OCI-LY7 (cell line): ENCODE data around the gene PHACTR4. TPM values are rescaled to one million over a fixed set of nuclear protein-coding genes. Genes with fewer than 3 reads are reported as not detected.
"Not testable (repeated sequence)": the region's sequence is repeated elsewhere in the genome, so short reads cannot be mapped to it uniquely, and the experiment has no call there.

Experiments used
- BruUV-seq: library from RNA; stranded (reverse); fragments of 400-500 nt; replicated peaks from 2 replicates; lab custom pipeline; 2021; lab: Mats Ljungman, UMichigan
- CTCF ChIA-PET: fragments of 300-600 bp; sonication (Branson Sonifier 250); formaldehyde crosslinking; loops from one replicate; lab custom pipeline; 2022; ENCODE audit warnings: antibody characterized with exemption; ENCODE audit not compliant: unreplicated experiment; lab: Charles Lee
- POLR2A ChIA-PET: fragments of 300-600 bp; sonication (Branson Sonifier 250); formaldehyde crosslinking; loops from one replicate; lab custom pipeline; 2022; ENCODE audit warnings: antibody characterized with exemption; lab: Charles Lee
- DNase-seq: peaks from one replicate; pipeline ENCODE4 v3.0.0-alpha.2; 2015; ENCODE audit warnings: low spot score
- H2AFZ ChIP-seq: fragments of 200-600 bp; sonication (generic), shearing (Covaris generic); 2 replicates; pipeline ENCODE4 v1.6.1; 2014; ENCODE audit warnings: mild to moderate bottlenecking, antibody characterized with exemption, low read length, moderate library complexity
- H3K27ac ChIP-seq: fragments of 200-600 bp; sonication (generic); 2 replicates; pipeline ENCODE4 v1.5.1; 2014; ENCODE audit warnings: mixed run types, low read depth, mild to moderate bottlenecking, moderate library complexity, low read length, inconsistent platforms; ENCODE audit not compliant: poor library complexity, severe bottlenecking
- H3K36me3 ChIP-seq: fragments of 200-600 bp; sonication (generic); 2 replicates; pipeline ENCODE4 v1.6.1; 2014; ENCODE audit warnings: mild to moderate bottlenecking, antibody characterized with exemption, low read length, moderate library complexity, mixed read lengths; ENCODE audit not compliant: insufficient read depth
- H3K4me1 ChIP-seq: fragments of 200-600 bp; sonication (generic); 2 replicates; pipeline ENCODE4 v1.5.1; 2014; ENCODE audit warnings: mild to moderate bottlenecking, low read length; ENCODE audit not compliant: insufficient read depth, poor library complexity, severe bottlenecking
- H3K4me2 ChIP-seq: fragments of 200-600 bp; sonication (generic); 2 replicates; pipeline ENCODE4 v1.6.1; 2014; ENCODE audit warnings: mild to moderate bottlenecking, low read length
- H3K4me3 ChIP-seq: fragments of 200-600 bp; sonication (generic); 2 replicates; pipeline ENCODE4 v1.5.1; 2014; ENCODE audit warnings: mild to moderate bottlenecking, low read depth, low read length; ENCODE audit not compliant: poor library complexity, severe bottlenecking
- H3K79me2 ChIP-seq: fragments of 200-600 bp; sonication (generic); 2 replicates; pipeline ENCODE4 v1.6.1; 2016; ENCODE audit warnings: low read depth, mild to moderate bottlenecking, low read length, moderate library complexity, mixed read lengths; ENCODE audit not compliant: insufficient read depth
- H3K9me2 ChIP-seq: fragments of 200-600 bp; sonication (generic); 2 replicates; pipeline ENCODE4 v1.6.1; 2016; ENCODE audit warnings: mild to moderate bottlenecking, low read length, mixed read lengths; ENCODE audit not compliant: insufficient read depth
- H3K9me3 ChIP-seq: fragments of 200-600 bp; sonication (generic); 2 replicates; pipeline ENCODE4 v1.6.1; 2014; ENCODE audit warnings: mild to moderate bottlenecking, mixed run types, low read length, mixed read lengths
- H4K20me1 ChIP-seq: fragments of 200-600 bp; sonication (generic); 2 replicates; pipeline ENCODE4 v1.6.1; 2014; ENCODE audit warnings: mild to moderate bottlenecking, antibody characterized with exemption, low read length, moderate library complexity, mixed read lengths; ENCODE audit not compliant: insufficient read depth
- EZH2phosphoT487 ChIP-seq: fragments of 200-600 bp; sonication (generic); IDR thresholded peaks from 2 replicates; pipeline ENCODE4 v1.6.1; 2018; ENCODE audit warnings: low read depth, borderline replicate concordance, mild to moderate bottlenecking, mixed run types, antibody characterized with exemption, low read length, moderate library complexity, mixed read lengths
- intact Hi-C: fragments of 100-400 bp; cut with micrococcal nuclease; formaldehyde crosslinking; loops from one replicate; pipeline ENCODE4 v1.10.0; 2022; ENCODE audit not compliant: unreplicated experiment
- total RNA-seq, 2 experiments: library from RNA; depleted of rRNA in 1 of 2; stranded (reverse); fragments of >200 nt in 1 of 2; shearing (Covaris generic) in 1 of 2; gene quantifications; 2 replicates each; pipeline ENCODE4 v1.2.3, GENCODE V29; 2014 to 2022
- TF ChIP-seq, protein P1 (sequence below): fragments of 200-600 bp; sonication (generic); conservative IDR thresholded peaks from 2 replicates; pipeline ENCODE4 v1.5.1; 2014; ENCODE audit warnings: mild to moderate bottlenecking, antibody characterized with exemption, low read length, moderate library complexity, mixed read lengths

The PHACTR4 gene
- total RNA-seq, 2 experiments from 2014 or later: 17.8 to 44.9 TPM

DNA sequence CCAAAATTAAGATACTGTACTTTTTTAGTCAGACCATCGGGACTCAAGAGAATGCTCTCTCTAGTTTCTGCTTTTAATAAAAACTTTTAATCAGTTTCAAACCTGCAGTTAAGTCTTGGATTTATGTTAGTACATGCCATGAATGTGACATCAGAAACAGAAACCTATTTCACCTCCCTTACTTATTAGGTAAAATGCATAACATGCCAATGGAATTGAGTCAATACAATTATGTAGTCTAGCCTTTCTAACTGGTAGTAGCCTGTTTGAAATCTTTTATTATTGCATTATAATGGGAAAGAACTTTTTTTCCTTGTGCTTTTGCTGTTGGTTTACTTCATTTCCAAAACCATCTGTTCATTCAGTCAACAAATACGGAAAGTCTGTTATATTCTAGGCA, 4.8 kb downstream of the PHACTR4 start:
- Histone ChIP-seq H3K9me2 (no peaks in the 10 kb centered on the region), H3K9me3 (no peaks in the 10 kb centered on the region), H3K4me3 (no peak overlapping the region), H3K79me2 (peaks cover 66% of the 10 kb centered on the region; the same call in 1 of the 2 replicates), H3K27ac (no peak overlapping the region), H2AFZ (no peak overlapping the region), H3K4me1 (peaks cover 23% of the 10 kb centered on the region), H4K20me1 (no peaks in the 10 kb centered on the region), H3K36me3 (peaks cover 8% of the 10 kb centered on the region), H3K4me2 (no peak overlapping the region)
- TF ChIP-seq, protein P1, sequence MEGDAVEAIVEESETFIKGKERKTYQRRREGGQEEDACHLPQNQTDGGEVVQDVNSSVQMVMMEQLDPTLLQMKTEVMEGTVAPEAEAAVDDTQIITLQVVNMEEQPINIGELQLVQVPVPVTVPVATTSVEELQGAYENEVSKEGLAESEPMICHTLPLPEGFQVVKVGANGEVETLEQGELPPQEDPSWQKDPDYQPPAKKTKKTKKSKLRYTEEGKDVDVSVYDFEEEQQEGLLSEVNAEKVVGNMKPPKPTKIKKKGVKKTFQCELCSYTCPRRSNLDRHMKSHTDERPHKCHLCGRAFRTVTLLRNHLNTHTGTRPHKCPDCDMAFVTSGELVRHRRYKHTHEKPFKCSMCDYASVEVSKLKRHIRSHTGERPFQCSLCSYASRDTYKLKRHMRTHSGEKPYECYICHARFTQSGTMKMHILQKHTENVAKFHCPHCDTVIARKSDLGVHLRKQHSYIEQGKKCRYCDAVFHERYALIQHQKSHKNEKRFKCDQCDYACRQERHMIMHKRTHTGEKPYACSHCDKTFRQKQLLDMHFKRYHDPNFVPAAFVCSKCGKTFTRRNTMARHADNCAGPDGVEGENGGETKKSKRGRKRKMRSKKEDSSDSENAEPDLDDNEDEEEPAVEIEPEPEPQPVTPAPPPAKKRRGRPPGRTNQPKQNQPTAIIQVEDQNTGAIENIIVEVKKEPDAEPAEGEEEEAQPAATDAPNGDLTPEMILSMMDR: no peak
- CTCF ChIA-PET: no interaction called here
- no peak for DNase-seq
- POLR2A ChIA-PET: no interaction called here
- intact Hi-C loops: no loop called here
- BruUV-seq: TSS peak; percentile 23

DNA sequence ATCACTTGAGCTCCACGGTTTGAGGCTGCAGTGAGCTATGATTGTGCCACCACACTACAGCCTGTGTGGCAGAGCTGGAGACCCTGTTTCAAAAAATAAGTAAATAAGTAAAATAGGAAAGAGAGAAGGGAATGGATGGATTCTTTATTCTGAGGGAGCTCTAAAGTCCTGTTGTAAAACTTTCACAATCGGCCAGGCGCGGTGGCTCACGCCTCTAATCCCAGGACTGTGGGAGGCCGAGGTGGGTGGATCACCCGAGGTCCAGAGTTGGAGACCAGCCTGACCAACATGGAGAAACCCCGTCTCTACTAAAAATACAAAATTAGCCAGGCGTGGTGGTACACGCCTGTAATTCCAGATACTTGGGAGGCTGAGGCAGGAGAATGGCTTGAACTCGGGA, 6.1 kb downstream of the PHACTR4 start:
- Histone ChIP-seq H3K36me3 (peaks cover 12% of the 10 kb centered on the region), H3K79me2 (peaks cover 66% of the 10 kb centered on the region; the same call in 1 of the 2 replicates), H3K4me1 (peaks cover 20% of the 10 kb centered on the region)
- H3K9me2 ChIP-seq, H4K20me1 ChIP-seq, DNase-seq, H2AFZ ChIP-seq, H3K4me2 ChIP-seq, intact Hi-C loops, H3K4me3 ChIP-seq, H3K27ac ChIP-seq, H3K9me3 ChIP-seq, BruUV-seq, CTCF ChIA-PET: not testable (repeated sequence)
- POLR2A ChIA-PET: interaction anchor here (0.5 kb wide), 1 partner anchor 614 kb away, joined by 3 read pairs; no protein-coding TSS in a partner anchor

DNA sequence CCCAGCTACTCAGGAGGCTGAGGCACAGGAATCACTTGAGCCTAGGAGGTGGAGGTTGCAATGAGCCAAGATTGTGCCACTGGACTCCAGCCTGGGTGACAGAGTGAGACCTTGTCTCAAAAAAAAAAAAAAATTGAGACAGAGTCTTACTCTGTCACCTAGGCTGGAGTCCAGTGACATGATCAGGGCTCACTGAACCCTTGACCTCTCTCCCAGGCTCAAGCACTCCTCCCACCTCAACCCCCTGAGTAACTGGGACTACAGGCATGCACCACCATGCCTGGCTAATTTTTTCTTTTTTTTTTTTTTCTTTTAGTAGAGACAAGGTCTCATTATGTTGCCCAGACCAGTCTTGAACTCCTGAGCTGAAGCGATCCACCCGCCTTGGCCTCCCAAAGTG, 6.7 kb downstream of the PHACTR4 start:
- H3K27ac ChIP-seq, H3K4me3 ChIP-seq, H3K4me2 ChIP-seq, intact Hi-C loops, POLR2A ChIA-PET, H2AFZ ChIP-seq, H3K9me2 ChIP-seq, CTCF ChIA-PET, BruUV-seq, H4K20me1 ChIP-seq, H3K9me3 ChIP-seq, DNase-seq: not testable (repeated sequence)
- peaks cover 15% of the 10 kb centered on the region for H3K4me1 ChIP-seq
- H3K79me2 ChIP-seq: peaks cover 64% of the 10 kb centered on the region; the same call in 1 of the 2 replicates
- H3K36me3 ChIP-seq: peaks cover 12% of the 10 kb centered on the region

DNA sequence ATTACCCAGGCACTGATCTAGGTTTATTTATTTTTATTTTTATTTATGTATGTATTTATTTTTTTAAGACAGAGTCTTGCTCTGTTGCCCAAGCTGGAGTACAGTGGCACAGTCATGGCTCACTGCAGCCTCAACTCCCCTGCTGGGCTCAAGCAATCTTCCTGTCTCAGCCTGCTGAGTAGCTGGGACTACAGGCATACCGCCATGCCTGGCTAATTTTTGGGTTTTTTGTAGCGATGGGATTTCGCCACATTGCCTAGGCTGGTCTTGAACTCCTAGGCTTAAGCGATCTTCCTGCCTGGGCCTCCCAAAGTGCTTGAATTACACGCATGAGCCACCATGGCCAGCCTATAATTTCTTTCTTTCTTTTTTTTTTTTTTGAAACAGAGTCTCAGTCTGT, 9.4 kb downstream of the PHACTR4 start:
- Histone ChIP-seq H3K9me3 (peaks cover 10% of the 10 kb centered on the region; the same call in 1 of the 2 replicates), H3K36me3 (peaks cover 11% of the 10 kb centered on the region), H2AFZ (no peak overlapping the region), H3K4me3 (no peak overlapping the region), H3K27ac (no peak overlapping the region), H3K79me2 (peaks cover 59% of the 10 kb centered on the region; the same call in 1 of the 2 replicates), H3K4me1 (peaks cover 6% of the 10 kb centered on the region), H3K9me2 (no peaks in the 10 kb centered on the region), H4K20me1 (no peaks in the 10 kb centered on the region), H3K4me2 (no peak overlapping the region)
- DNase-seq: no peak
- TF ChIP-seq, protein P1: no peak
- TF ChIP-seq EZH2phosphoT487: no peak
- ChIA-PET CTCF (no interaction called here), POLR2A (no interaction called here)
- intact Hi-C loops: no loop called here
- no TSS peak for BruUV-seq
